ENCODE measurements around the gene GRK5.

Gene GRK5

GRCh38 chr10:119447421-119447820, 240.1 kb downstream of the GRK5 start:
- intact Hi-C loops (cut with DNase I) = loop anchor here (5.0 kb wide), 1 partner anchor 250 kb away; no protein-coding TSS in a partner anchor
- no peak for DNase-seq

- DNase-seq = no peak
- intact Hi-C loops (cut with DNase I) = loop anchor here (5.0 kb wide), 1 partner anchor 251 kb away; no protein-coding TSS in a partner anchor
Observed at GRCh38 chr10:119447823-119448546, 240.6 kb downstream of the GRK5 start.

GRCh38 chr10:119448628-119449584, 241.5 kb downstream of the GRK5 start:
- DNase-seq = no peak
- intact Hi-C loops (cut with DNase I) = loop anchor here (5.0 kb wide), 1 partner anchor 252 kb away; no protein-coding TSS in a partner anchor

GRCh38 chr10:119449760-119450461, 242.5 kb downstream of the GRK5 start:
- peak in 2 of 42 donors; percentile 9 to 44 for DNase-seq
- intact Hi-C loops (cut with DNase I) = loop anchor here (5.0 kb wide), 1 partner anchor 253 kb away; no protein-coding TSS in a partner anchor

GRCh38 chr10:119450606-119451299, 243.4 kb downstream of the GRK5 start:
- DNase-seq = no peak
- intact Hi-C loops (cut with DNase I) = no loop called here

- DNase-seq = no peak
- intact Hi-C loops (cut with DNase I) = no loop called here
Observed at GRCh38 chr10:119451300-119451896, 244.0 kb downstream of the GRK5 start.

- no peak for DNase-seq
Observed at GRCh38 chr10:119452396-119452795, 245.0 kb downstream of the GRK5 start.

DNA sequence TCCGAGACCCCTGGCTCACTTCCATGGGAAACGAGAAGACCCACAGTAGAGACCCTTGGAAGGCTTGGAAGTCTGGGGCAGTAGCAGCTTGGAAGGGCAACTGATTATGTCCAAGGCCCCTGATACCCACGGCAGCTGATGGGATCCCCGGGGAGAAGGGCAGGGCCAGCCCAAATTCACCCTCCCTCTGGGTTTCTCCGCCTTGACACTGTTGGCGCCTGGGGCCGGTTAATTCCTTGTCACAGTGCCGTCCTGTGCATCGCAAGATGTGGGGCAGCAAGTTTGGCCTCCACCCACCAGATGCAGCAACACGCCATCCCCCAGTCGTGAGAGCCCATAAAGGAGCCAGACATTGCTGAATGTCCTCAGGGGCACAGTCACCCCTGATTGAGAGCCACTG, 245.9 kb downstream of the GRK5 start:
- intact Hi-C loops (cut with DNase I) = no loop called here
- no peak for DNase-seq

More at GRCh38 chr10:119452396-119452795, 245.0 kb downstream of the GRK5 start:
- intact Hi-C loops (cut with DNase I) = no loop called here

DNA sequence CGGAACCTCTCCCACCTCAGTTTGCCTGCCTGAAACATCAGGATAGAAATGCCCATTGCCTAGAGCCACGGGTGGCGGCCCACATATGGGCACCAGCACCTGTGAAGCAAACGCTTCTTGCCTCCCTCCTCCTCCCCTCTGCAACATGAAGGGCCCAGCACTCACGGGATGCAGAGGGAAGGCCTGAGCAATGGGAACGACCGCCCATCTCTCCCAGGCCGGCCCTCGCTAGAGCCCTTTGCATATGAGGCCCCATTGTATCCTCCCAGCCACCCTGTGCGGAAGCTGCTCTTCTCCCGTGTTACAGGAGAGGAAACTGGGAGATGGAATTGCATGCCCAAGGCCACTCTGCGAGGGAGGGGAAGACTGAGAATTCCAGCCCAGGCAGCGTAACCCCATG, 246.9 kb downstream of the GRK5 start:
- intact Hi-C loops (cut with DNase I) = no loop called here
- DNase-seq = peak in 1 of 42 donors; percentile 8

DNA sequence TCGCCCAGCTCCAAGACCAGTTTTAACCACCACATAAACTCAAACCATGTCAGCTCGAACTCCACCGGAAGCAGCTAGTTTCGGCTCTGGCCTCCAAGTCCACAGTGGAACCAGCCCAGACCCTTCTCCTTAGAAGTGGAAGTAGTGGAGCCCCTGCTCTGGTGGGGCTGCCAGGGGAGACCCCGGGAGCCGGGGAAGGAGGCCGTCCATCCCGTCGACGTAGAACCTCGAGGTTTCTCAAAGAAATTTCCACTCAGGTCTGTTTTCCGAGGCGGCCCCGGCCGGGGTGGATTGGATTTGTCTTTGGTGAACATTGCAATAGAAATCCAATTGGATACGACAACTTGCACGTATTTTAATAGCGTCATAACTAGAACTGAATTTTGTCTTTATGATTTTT, 247.6 kb downstream of the GRK5 start:
- no peak for DNase-seq
- intact Hi-C loops (cut with DNase I) = no loop called here

DNA sequence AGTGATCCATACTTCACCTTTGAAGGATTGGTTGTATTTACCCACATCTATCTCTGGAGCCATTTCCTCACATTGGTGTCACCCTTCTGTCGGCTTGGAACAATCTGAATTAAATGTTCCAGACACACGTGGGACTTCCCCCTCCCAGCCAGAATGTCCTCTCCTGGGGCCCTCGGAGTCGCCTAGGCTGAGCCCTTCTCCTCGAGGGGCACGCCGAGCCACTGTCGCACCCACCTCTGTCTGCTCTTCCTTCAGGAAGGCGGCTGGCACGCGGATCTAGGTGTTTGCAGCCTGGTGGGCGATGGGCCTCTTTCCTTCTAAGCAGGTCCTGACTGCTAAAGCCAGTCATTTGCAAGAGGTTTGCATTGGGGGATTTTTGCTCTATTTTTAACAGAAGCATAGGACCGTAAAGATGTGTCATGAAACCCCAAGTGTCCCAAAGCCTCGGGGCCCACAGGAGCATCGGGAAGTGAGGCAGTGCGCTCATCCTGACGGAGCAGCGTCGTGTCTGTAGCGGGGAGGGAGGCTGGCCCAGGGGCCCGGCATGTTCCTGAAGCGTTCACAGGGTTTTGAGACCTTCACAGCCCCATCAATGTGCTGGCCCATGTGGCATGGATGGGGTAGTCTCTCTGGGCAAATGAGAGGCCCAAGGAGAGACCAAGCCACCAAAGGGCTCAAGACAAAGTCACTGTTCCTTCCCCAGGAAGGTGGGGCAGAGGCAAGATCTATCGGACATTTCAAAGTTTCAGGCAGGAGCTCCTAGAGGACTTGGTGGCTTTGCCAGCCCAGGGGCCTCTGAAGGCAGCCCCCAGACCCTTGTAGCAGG, 248.5 kb downstream of the GRK5 start:
- intact Hi-C loops (cut with DNase I) = no loop called here
- DNase-seq = no peak

- intact Hi-C loops (cut with DNase I) = no loop called here
Observed at GRCh38 chr10:119456435-119456810, 249.1 kb downstream of the GRK5 start.

DNA sequence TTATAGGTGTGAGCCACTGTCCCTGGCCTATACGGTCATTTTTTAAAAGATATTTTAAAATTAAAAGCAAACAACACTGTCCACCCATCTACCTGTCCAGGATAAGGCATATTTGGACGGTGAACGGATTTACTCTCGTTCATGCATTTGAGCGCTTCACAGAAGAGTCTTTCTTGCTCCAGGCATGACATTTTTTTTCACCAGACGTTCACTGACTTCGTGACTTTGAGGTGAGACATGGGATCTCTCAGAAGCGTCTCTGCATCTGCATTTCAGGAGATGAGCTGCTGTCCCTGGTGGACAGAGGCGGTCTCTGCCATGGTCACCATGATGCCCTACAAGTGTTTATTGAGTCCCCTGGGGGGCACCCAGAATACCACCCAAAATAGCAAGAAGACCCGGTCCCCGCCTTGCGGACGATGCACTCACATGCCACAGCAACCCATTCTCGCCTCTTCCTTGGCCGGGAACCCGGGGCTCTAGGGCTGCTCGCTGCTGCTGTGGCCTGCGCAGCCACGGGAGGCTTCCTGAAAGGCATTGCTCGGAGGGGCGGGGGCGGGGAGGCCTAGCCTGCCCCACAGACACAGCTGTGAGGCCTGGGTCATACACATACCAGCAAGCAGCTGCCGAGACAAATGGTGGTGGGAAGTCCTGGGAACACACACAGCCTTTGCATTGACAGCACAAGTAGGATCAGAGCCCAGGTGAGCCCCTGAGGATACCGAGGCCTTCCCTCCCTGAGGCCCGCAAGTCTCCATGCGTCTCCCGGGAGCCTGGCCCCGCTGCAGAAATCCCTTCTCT, 250.8 kb downstream of the GRK5 start:
- DNase-seq = no peak
- intact Hi-C loops (cut with DNase I) = no loop called here

More at GRCh38 chr10:119456435-119456810, 249.1 kb downstream of the GRK5 start:
- DNase-seq = peak in 1 of 42 donors; percentile 9

GRCh38 chr10:119459681-119460340, 252.4 kb downstream of the GRK5 start:
- no peak for DNase-seq
- intact Hi-C loops (cut with DNase I) = no loop called here

DNA sequence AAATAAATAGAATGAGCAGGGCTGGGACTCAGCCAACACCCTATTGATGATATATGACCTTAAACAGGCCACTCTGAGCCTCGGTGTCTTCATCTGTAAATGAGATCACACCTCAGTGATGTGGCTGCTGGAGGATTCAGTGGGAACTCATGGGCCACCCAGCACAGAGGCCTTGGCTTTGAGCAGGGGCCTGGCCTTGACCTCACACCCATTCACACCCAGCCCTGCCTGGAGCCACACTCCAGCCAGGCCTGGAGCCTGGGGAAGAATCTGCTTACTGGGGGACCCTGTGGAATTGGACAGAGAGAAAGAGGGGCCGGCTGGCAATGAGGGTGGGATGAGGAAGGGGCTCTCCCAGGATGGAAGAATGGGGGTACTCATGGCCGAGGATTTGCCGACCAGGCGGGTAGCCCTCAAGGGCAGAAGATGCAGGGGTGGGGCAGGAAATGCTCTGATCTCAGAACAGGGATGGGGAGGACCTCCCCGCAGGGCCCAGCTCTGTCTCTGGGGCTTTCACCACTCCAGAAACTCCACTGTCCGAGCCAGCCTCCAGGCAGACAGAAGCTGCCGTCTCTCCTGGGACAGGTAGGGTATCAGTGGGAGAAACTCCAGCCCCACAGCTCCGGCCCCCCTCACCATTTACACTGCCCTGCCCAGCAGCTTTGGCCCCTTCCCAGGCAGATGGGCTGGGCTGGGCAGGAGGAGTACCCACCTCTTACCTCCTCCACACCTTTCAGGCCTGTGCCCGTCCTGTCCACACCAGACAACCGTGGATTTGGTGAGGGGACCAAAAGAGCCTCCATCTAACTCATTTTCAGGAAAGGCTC, 253.2 kb downstream of the GRK5 start:
- intact Hi-C loops (cut with DNase I) = no loop called here
- DNase-seq = no peak
